NCI-H446 (cell line): ENCODE results near the gene MIR17HG.

ENCODE experiments used
- DNase-seq, 2 experiments: peaks; one replicate each; lab custom pipeline; 2025; lab: John Stamatoyannopoulos, UW

Gene MIR17HG

DNA sequence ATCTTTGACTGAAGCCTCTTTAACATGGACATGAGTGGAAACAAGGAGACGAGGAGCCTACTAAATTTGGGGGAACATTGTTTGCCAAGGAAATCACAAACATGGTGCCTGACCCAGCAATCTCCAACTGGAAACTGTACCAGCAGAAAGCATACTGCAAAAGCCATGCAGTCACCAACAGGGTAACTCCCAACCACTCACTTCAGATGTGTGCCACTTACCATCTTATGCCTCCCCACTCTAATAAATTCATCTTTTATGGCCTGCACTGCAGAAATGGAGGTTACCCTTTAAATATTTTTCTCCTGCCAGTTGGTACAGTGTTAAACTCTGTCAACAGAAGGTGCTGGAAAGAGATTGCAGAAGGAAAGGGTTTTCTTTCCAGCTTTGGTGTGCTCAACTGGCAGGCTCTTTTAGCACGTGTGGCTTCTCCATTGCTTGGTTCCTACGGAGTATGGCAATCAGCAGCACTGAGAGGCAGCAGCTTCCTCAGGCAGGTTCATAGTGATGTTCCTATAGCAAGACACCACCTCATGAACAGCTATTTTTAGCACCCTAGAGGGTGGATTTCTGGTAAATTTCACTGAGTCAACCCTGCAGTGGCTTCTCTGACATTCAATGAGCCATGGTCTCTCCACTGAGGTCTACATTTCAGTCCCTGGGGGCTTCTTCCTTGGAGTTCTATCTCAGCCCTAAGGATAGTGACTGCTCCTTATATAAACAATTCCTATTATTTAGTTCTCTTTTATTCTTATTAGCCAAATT, 21.4 kb downstream of the MIR17HG start:
- DNase-seq: no peak

DNA sequence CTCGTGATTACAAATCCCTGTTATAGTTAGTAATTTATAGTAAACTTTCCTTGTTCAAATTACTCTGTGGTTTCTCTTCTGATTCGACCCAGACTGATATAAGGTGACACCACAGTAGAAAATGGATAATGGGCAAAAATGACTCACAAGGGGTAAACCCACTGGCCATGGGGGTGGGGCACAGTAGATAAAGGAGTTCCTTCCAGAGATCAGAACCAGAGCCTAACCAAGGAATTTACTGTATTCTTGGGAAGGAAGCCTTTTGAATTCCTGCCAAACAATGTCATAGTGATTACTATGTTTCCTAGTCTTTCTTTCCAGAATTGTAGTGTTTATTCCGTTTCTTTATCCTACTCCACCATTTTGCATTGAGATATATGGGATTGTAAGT, 21.9 kb downstream of the MIR17HG start:
- DNase-seq: no peak

DNA sequence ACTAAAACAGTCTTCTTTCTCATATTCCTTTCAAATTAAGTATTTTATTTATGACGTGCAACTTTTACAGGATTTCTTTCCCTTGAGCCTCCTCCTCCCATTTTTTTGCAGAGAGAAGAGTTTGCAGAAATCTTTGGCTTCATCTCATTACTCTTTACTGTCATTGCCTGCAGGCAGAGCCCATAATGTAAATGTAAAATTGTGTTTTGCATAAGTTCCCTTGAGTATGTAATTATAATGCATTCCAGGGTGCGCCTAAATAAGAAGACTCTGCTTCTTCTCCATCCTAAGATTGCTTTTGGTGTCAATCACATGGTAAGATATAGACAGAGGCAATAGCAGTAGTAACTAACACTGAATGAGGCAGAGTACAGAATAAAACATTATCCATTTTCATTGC, 23.0 kb downstream of the MIR17HG start:
- no peak for DNase-seq

DNA sequence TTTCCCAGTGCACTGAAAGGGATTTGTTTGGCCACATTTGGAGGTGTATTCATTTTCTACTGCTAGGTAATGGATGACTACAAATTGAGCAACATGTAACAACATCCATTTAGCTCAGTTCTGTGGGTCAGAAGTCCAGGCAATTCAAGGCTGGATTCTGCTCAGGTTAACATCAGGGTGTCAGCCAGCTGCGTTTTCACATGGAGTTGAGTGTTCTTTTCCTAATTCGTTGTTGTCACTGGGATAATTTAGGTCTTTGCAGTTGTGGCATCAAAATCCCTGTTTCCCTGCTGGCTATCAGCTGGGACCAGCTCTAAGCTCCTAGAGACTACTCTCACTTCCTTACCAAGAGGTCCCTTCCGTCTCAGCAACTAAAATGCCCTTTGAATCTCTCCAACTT, 25.4 kb downstream of the MIR17HG start:
- no peak for DNase-seq

DNA sequence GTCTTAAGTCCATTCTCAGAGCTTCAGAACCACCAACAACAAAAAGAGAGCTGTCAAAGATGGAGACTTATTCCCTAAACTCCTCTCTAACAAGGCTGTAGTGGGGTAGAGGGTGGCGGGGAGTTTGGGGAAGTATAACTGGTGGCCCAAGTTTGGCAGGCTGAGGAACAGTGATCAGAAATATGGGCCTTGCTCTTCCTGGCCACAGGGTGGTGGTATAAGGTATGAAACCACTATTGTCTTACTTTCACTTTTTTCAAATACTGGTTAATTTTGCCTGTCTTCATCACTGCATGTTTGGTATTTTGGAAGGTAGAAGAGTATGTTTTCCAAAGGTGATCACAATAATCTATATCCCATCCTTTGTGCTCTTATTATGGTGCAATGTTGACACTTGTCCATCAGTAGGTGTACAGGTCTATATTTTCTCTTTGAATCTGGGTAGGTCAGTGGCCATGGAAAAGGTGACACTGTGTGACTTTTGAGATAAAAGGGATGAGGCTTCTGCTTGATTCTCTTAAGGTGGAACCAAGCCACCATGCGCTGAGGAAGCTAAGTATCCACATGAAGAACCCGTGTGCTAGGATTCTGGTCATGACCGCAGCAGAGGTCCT, 27.7 kb downstream of the MIR17HG start:
- no peak for DNase-seq

DNA sequence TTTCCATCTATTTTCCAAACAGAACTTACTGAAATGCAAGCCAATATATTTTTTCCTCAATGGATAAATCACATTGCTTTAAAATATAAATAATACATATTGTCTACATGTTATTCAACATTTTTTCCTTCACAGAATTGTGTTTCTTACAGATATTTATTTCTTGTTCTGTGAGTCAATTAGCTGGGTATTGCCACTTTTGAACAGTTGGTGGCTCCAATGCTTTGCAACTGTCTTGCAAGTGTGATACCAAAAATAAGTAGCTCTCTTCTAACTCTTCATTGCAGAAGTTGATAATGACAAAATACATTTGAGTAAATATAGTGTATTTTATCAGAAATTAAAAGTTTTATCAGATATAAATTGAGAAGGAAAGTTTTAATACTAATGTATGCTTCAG, 33.9 kb downstream of the MIR17HG start:
- DNase-seq: peak in 1 of 2 experiments; percentile 3

DNA sequence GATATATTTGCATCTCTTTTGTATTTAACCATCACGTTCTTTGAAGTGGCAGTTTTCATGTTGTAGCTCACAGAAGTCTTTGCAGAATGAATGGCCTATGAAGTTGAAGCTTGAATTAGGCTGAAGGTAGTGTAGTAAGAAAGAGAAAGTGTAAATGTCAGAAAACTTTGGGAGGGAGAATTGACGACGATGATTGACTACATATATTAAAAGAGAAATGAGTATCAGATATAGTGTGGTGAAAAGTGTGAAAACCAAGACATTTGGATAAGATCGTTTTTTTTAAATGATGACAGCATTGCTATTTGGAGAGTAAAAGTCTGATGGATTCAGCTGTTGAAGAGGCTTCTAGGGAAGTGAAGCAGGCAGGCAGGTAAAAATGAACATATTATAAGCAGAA, 36.3 kb downstream of the MIR17HG start:
- DNase-seq: no peak

DNA sequence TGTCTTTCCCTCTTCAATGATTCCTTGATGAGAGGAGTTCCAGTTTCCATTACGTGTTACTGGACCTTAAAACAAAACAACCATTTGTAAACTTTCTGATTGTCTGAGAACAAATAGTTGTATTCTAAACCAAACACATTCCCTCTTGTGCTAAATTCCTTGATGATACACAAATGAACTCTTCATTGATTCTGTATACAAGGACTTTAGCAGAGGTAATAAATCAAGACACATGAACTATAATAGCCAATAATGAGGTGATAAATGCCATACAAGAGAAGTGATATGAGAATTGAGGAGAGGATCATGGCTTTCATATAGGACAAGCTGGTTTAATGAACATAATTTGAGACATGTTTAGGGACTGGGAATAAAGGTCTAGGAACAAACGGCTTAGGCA, 37.4 kb downstream of the MIR17HG start:
- no peak for DNase-seq

DNA sequence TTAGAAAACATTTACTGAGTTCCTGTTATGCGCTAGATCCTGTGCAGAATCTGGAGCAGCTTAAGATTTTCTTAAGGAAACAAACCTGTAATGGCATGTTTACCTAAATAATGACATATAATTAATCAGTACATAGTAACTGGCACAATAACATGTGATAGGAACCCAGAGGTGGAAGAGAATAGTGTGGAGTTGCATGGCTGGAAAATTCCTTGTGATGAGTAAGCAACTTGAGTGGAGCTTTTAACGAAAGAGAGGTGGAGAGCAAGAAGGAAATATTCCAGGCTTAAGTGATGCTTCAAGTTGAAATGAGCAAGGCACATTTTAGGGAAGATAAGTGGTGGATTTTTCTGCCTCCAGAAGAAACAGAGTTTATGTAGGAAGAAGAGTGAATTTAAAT, 41.7 kb downstream of the MIR17HG start:
- DNase-seq: no peak

DNA sequence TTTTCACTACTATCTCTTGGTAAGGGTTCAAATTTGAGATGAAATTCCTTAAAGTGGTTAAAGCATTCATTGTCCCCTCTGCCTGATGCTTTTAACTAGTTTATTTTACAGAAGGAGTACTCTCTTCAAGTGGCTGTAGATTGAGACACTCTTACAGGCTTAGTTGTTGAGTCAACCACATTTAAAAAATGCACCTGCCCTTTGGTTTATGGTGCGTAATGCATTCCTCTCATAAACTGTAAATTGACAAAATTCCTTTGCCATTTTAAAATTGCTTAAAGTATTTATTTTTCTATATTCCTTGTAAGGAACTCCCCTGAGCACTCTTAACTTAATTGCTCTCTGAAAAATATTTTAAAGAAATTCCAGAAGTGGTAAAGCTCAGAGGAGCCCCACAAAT, 50.1 kb downstream of the MIR17HG start:
- no peak for DNase-seq

DNA sequence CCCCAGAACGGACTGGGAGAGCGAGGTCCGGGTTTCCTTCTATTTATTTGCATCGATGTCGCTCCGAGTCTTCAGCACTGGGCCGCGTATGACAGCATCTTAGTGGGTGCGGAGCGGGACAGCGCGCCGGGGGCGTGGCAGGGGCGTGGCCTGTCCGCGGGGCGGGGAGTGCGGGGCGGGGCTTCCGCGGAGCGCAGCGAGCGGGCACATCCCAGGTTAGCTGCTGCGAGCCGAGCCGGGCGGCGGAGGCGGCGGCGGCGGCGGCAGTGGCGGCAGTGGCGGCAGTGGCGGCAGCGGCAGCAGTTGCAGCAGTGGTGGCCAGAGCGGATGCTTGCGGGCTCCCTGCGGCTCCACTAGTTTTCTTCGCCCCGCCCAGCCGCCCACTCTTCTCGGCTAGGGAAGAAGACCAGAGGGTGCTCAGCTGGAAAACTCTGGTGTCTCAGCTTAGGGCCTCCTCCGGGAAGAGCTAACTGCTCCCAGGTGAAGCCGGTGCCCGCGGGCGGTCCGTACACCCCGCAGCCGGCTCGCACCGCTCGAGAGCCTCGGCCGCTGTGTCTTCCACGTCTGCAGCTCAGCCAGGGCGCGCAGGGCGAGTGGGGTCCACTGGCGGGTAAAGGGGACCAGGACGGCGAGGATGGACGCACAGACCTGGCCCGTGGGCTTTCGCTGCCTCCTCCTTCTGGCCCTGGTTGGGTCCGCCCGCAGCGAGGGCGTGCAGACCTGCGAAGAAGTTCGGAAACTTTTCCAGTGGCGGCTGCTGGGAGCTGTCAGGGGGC, 51.1 kb downstream of the MIR17HG start, which contains the start of gene GPC5:
Gene GPC5, plus strand, starts transcription at position 209 of the 776 bp plus-strand sequence.
- peak in 1 of 2 experiments; percentile 33 for DNase-seq

DNA sequence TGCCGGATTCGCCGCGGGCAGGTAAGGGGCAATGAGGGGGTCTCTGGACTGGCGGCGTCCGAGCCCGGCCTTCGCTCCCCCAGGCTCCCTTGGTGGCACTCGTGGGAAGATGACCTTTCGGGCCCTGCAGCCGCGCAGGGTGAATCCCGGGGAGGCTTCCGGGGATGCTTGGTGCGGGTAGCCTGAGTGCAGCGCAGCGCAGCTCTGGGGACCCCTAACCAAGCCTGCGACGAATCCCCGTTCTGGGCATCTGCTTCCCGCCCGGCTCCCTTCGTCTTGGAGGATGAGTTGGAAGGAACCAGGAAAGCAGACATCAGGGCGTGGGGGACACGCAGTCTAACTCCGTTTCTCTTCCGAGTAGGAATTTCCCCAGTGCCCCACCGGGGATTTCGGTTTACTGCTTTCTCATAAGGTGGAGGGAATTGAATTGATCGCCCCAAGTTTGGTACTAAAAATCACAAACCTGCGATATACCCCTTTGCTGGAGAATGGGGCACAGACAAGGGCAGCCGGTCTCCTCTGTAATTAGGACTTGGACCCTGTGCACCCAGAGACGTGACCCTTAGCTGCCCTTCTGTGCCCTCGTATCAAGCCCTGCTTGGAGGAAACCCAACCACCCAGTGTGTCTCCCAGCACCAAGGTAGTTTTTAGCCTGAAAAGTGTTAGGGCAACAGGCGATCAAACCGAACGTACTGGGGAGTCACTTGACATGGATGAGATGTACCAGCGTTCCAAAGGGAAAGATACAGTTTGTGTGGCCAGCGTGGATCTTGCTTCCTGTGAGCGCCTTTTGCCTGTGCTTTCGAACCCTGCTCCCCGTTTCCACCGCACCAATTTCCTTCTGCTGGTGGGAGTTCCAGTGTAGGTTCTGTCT, 51.9 kb downstream of the MIR17HG start:
- no peak for DNase-seq

DNA sequence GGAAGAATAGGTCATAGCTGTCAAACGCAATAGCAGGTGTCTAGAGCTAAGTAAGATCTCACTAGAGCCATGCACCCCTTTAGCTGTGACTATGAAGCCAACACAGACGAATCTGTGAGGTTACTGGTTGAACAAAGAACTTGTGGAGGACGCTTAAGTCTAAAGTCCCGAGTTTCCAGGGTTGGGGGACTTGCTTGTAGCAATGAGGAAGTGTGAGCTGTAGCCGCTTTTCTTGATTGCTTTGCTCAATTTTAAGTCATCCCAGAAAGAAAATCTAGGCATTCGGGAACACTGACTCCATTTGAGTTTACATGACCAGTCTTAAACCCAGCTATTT, 52.5 kb downstream of the MIR17HG start:
- DNase-seq: no peak

DNA sequence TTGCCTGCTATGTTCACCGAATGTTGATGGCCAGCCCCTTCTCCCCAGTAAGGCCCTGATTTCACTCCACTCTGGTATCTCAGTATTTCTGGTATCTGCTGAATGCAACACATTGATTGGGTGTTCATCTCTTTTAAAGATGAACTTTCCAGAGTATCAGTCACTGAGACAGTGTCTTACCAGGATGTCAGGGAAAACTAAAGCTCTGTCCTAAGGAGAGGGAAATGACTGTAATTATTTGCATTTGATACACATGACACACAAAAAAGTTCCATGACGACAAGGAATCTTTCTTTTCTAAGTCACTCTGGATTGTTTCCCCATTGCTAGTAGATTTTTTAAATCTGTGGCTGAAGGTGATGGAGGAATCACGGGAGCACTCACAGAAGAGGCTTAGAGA, 53.2 kb downstream of the MIR17HG start:
- no peak for DNase-seq

DNA sequence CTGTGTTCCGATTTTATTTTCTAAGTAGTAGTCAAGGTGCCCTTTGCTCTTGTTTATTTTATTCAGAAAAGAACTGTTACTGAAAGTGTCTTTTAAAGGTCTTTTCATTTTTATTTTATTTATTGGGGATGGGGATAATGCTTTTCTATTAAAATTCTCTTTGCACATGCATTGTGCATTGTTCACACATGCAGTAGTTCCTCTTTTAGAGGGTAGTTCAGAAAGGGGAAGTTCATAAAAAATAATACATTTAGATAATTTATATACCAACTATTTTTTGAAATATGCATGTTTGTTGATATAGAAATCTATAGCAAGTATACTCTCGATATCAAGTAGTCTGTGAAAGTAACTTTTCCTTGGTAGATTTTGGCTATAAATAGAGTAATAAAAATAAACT, 54.4 kb downstream of the MIR17HG start:
- no peak for DNase-seq
